MCF 10A (cell line): ENCODE data around the gene SPSB4. TPM values are rescaled to one million over a fixed set of nuclear protein-coding genes. Genes with fewer than 3 reads are reported as not detected.

Experiments
- BruUV-seq: library from RNA; stranded (reverse); fragments of 400-500 nt; replicated peaks from 2 replicates; lab custom pipeline; 2021; lab: Mats Ljungman, UMichigan
- CTCF ChIA-PET: fragments of 300-600 bp; sonication (Branson Sonifier 250); formaldehyde crosslinking; extraction: SDS; loops from one replicate; lab custom pipeline; 2021; ENCODE audit warnings: antibody characterized with exemption, inconsistent platforms; lab: Yijun Ruan, JAX
- POLR2A ChIA-PET: fragments of 300-600, 350-650 bp; sonication (Branson Sonifier 250); formaldehyde crosslinking; extraction: SDS; loops from one replicate; lab custom pipeline; 2020; ENCODE audit warnings: antibody characterized with exemption, inconsistent platforms; lab: Yijun Ruan, JAX
- DNase-seq: peaks from one replicate; pipeline ENCODE4 v3.0.0-alpha.2; 2018; ENCODE audit not compliant: unreplicated experiment
- H3K27ac Mint-ChIP-seq: one replicate; pipeline ENCODE4 v1.8.0; 2022; ENCODE audit warnings: mild to moderate bottlenecking, low read depth, mixed read lengths; ENCODE audit not compliant: unreplicated experiment
- H3K27me3 Mint-ChIP-seq: one replicate; pipeline ENCODE4 v1.8.0; 2022; ENCODE audit warnings: mixed read lengths; ENCODE audit not compliant: insufficient read depth, unreplicated experiment
- H3K36me3 Mint-ChIP-seq: one replicate; pipeline ENCODE4 v1.8.0; 2022; ENCODE audit warnings: mild to moderate bottlenecking, moderate library complexity, mixed read lengths; ENCODE audit not compliant: insufficient read depth, unreplicated experiment
- H3K4me1 Mint-ChIP-seq: one replicate; pipeline ENCODE4 v1.8.0; 2022; ENCODE audit warnings: mixed read lengths; ENCODE audit not compliant: insufficient read depth, unreplicated experiment
- H3K4me3 Mint-ChIP-seq: one replicate; pipeline ENCODE4 v1.8.0; 2022; ENCODE audit warnings: mild to moderate bottlenecking, moderate library complexity, mixed read lengths; ENCODE audit not compliant: unreplicated experiment
- H3K9me3 Mint-ChIP-seq: one replicate; pipeline ENCODE4 v1.8.0; 2022; ENCODE audit warnings: mixed read lengths; ENCODE audit not compliant: unreplicated experiment
- intact Hi-C: fragments of 100-400 bp; cut with micrococcal nuclease; formaldehyde crosslinking; loops from 2 replicates; pipeline ENCODE4 v1.14.1; 2022
- total RNA-seq: library from RNA; stranded (reverse); gene quantifications from 2 replicates; pipeline ENCODE4 v1.2.3, GENCODE V29; 2022
- TF ChIP-seq, protein P1 (sequence below): fragments of 200-600 bp; IDR thresholded peaks from one replicate; pipeline ENCODE4 v1.8.0; 2022; ENCODE audit warnings: antibody characterized with exemption, mild to moderate bottlenecking; ENCODE audit not compliant: unreplicated experiment

SPSB4 gene
- total RNA-seq, 1 experiment from 2014 or later = not detected

DNA sequence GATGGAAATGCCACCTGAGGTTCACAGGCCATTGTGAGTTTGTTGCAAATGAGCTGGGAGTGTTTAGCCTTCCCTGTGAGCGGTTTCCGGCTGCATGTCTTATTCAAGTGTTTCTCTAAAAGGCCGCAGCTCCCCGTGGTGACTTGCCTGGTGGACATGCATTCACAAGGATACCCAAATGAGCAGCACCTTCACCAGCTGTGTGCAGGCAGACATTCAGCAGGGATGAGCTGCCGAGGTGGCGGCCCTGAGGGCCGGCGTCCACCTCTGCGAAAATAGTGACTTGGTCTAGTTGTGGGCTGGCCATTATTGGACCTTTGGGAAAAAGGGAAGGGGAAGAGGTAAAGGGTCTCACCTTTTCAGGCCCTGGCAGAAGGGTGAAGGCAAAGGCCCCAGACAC lies 23.4 kb downstream of the SPSB4 start:
- H3K4me1 Mint-ChIP-seq = no peaks in the 10 kb centered on the region
- POLR2A ChIA-PET = no interaction called here

DNA sequence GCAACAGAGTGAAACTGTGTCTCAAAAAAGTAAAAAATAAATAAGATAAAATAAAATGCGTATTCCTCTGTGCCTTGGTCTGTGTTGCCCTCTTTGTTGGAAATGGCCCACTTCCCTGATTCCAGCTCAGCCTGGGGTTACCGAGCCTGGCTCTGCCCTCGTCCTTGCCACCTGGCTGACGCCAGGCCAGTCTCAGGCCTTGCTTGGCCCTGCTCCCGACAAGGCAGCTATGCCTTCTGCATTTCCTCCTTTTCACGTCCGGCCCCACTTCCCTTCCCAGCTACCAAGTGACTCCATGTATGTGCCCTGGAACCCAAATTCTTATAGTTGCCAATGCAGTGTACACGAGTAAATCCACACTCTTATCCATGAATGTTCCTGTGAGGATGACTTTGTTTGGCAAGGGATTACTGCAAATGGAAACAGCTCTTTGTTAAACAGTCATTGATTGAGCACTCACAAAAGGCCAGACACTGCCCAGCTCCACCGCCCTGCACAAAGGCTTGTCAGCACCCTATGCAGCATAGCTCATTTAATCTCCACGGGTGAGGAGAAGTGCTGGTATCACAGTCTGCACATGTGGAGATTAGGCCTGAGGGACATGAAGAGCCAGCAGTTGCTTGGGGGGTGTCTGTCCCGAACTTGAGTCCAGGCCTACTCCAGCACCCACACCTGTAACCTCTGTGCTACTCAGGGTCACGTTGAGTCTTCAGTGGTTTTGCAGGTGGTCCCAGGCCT lies 25.1 kb downstream of the SPSB4 start:
- intact Hi-C loops = no loop called here
- H3K4me3 Mint-ChIP-seq = no peak overlapping the region
- H3K36me3 Mint-ChIP-seq = no peaks in the 10 kb centered on the region
- H3K27ac Mint-ChIP-seq = no peak overlapping the region
- BruUV-seq = no TSS peak
- CTCF ChIA-PET = interaction anchor here (0.7 to 3.1 kb wide), 3 partner anchors 11 to 219 kb away, joined by 3 to 11 read pairs (median 3); no protein-coding TSS in a partner anchor
- H3K4me1 Mint-ChIP-seq = no peaks in the 10 kb centered on the region
- TF ChIP-seq, protein P1, sequence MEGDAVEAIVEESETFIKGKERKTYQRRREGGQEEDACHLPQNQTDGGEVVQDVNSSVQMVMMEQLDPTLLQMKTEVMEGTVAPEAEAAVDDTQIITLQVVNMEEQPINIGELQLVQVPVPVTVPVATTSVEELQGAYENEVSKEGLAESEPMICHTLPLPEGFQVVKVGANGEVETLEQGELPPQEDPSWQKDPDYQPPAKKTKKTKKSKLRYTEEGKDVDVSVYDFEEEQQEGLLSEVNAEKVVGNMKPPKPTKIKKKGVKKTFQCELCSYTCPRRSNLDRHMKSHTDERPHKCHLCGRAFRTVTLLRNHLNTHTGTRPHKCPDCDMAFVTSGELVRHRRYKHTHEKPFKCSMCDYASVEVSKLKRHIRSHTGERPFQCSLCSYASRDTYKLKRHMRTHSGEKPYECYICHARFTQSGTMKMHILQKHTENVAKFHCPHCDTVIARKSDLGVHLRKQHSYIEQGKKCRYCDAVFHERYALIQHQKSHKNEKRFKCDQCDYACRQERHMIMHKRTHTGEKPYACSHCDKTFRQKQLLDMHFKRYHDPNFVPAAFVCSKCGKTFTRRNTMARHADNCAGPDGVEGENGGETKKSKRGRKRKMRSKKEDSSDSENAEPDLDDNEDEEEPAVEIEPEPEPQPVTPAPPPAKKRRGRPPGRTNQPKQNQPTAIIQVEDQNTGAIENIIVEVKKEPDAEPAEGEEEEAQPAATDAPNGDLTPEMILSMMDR = no peak
- no peaks in the 10 kb centered on the region for H3K27me3 Mint-ChIP-seq
- POLR2A ChIA-PET = no interaction called here
- H3K9me3 Mint-ChIP-seq = no peaks in the 10 kb centered on the region
- DNase-seq = no peak

More for the DNA sequence above, 23.4 kb downstream of the SPSB4 start:
- intact Hi-C loops = no loop called here
- H3K27me3 Mint-ChIP-seq = no peaks in the 10 kb centered on the region
- CTCF ChIA-PET = interaction anchor here (0.7 to 3.1 kb wide), 3 partner anchors 23 to 1284 kb away, joined by 3 to 11 read pairs (median 5); partner anchors contain the start of gene SPSB4
- no peak for DNase-seq
- TF ChIP-seq, protein P1 = no peak
- H3K27ac Mint-ChIP-seq = no peak overlapping the region
- no TSS peak for BruUV-seq
- H3K36me3 Mint-ChIP-seq = no peaks in the 10 kb centered on the region
- H3K4me3 Mint-ChIP-seq = no peak overlapping the region
- H3K9me3 Mint-ChIP-seq = no peaks in the 10 kb centered on the region

DNA sequence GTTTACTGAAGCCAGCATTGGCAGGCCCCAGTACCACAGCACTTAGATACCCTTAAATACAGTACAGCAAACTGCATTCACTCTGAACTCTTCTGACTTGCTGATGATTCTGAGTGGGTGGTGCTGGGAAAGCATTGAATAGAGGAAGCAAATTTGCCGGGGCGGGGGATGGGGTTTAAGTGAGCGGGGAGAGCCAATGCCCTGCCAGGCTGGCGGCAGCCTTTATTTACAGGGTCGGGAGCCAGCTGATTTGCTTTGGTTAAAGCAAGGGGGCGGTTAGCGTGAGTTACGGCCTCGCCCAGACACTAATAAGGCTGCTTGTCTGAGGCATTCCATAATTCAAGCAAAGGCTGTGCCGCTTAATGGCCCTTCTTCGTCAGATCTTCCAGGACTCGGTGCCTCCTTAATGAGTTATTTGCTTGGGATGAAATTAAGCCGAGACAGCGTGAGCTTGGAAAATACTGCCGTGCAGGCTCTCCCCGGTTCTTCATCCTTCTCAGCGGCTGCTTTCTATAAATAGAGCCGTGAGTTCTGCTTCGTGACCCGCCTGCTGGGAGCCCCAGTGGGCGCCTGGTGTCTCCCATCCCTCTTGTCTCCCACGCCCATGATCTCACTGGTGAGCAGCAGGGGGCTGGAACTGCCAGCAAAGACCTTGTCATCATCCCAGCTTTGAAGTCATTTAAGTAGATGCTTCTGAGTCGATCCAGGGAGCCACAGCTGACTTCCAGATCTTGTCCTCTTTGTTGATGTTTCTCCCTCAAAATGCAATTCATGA lies 25.8 kb downstream of the SPSB4 start:
- Mint-ChIP-seq H3K36me3 (no peaks in the 10 kb centered on the region), H3K4me3 (no peak overlapping the region), H3K9me3 (no peaks in the 10 kb centered on the region), H3K27ac (no peak overlapping the region), H3K4me1 (no peaks in the 10 kb centered on the region), H3K27me3 (no peaks in the 10 kb centered on the region)
- intact Hi-C loops = no loop called here
- BruUV-seq = no TSS peak
- TF ChIP-seq, protein P1 = no peak
- CTCF ChIA-PET = interaction anchor here (3.1 kb wide), 1 partner anchor 66 kb away, joined by 11 read pairs; no protein-coding TSS in a partner anchor
- POLR2A ChIA-PET = no interaction called here
- DNase-seq = no peak

DNA sequence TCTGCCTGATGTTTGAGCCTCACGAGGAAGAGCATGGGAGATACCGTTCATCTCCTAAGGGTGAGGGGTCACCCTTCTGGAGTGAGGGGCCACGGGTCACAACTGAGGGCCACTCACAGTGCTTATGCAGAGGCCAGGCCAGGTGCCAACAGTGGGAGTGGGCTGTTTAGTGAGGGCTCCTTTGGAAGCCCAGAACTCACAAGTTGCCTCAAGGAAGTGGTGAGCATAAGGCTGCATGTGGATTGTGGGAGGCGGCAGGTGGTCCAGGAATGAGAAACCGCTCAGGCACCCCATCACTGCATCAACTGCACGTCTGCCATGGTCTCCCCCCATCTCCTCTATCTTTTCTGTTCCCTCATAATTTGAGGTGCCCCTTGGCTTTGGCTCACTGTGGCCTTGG lies 26.5 kb downstream of the SPSB4 start:
- TF ChIP-seq, protein P1 = no peak
- no TSS peak for BruUV-seq
- Mint-ChIP-seq H3K4me3 (no peak overlapping the region), H3K27ac (no peak overlapping the region), H3K36me3 (no peaks in the 10 kb centered on the region), H3K4me1 (no peaks in the 10 kb centered on the region), H3K27me3 (no peaks in the 10 kb centered on the region), H3K9me3 (no peaks in the 10 kb centered on the region)
- CTCF ChIA-PET = interaction anchor here (1.2 kb wide), 1 partner anchor 10 kb away, joined by 3 read pairs; no protein-coding TSS in a partner anchor
- POLR2A ChIA-PET = no interaction called here
- intact Hi-C loops = no loop called here
- DNase-seq = no peak
